Bronchial epithelial cell (primary cell): ENCODE data around the gene OSBPL3. TPM values are rescaled to one million over a fixed set of nuclear protein-coding genes. Genes with fewer than 3 reads are reported as not detected.

Source experiments
- DNase-seq: peaks from one replicate; pipeline ENCODE4 v3.0.0-alpha.2; 2010; ENCODE audit warnings: low read depth
- FAIRE-seq: peaks from 2 replicates; lab custom pipeline; 2011; peaks lifted over from hg19 to GRCh38; lab: Jason Lieb, UNC
- H3K27me3 ChIP-seq: 2 replicates; pipeline ENCODE4 v1.5.1; 2011; ENCODE audit warnings: low read length; ENCODE audit not compliant: control insufficient read depth, insufficient read depth
- H3K36me3 ChIP-seq: 2 replicates; pipeline ENCODE4 v1.5.1; 2011; ENCODE audit warnings: low read length; ENCODE audit not compliant: control insufficient read depth, insufficient read depth
- H3K4me3 ChIP-seq: 2 replicates; pipeline ENCODE4 v1.5.1; 2011; ENCODE audit warnings: mild to moderate bottlenecking, low read depth, low read length, control low read depth
- total RNA-seq: library from RNA; depleted of rRNA; stranded (reverse); fragments of >200 nt; gene quantifications from 2 replicates; pipeline ENCODE4 v1.2.1, GENCODE V29; 2014
- TF ChIP-seq, protein P1 (sequence below): IDR thresholded peaks from 2 replicates; pipeline ENCODE4 v1.5.1; 2011; ENCODE audit warnings: mild to moderate bottlenecking, moderate library complexity, low read length, control low read depth, inconsistent platforms; ENCODE audit not compliant: insufficient read depth, severe bottlenecking

The OSBPL3 gene
- total RNA-seq, 1 donor from 2014 or later = 25.0 TPM

DNA sequence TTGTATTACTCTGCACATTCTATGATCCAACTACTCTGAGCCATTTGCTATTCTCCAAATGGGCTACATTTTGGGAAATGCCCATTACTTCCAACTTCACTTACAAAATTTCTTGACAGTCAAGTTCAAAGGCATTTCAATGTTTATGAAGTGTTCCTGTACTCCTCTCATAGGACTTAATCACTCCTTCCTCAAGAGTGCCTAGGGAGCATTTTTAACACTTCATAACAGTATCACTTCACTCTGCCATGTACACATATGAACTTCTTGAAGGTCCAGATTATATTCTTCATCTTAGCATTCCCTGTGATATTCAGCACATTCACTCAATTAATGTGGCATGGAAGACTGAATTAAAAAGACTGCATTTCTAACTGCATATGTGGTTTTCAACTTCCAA is 21.6 kb downstream of the OSBPL3 start:
- TF ChIP-seq, protein P1, sequence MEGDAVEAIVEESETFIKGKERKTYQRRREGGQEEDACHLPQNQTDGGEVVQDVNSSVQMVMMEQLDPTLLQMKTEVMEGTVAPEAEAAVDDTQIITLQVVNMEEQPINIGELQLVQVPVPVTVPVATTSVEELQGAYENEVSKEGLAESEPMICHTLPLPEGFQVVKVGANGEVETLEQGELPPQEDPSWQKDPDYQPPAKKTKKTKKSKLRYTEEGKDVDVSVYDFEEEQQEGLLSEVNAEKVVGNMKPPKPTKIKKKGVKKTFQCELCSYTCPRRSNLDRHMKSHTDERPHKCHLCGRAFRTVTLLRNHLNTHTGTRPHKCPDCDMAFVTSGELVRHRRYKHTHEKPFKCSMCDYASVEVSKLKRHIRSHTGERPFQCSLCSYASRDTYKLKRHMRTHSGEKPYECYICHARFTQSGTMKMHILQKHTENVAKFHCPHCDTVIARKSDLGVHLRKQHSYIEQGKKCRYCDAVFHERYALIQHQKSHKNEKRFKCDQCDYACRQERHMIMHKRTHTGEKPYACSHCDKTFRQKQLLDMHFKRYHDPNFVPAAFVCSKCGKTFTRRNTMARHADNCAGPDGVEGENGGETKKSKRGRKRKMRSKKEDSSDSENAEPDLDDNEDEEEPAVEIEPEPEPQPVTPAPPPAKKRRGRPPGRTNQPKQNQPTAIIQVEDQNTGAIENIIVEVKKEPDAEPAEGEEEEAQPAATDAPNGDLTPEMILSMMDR = no peak
- H3K4me3 ChIP-seq = no peak overlapping the region
- DNase-seq (no peak), FAIRE-seq (no peak)
- H3K36me3 ChIP-seq = no peaks in the 10 kb centered on the region
- no peaks in the 10 kb centered on the region for H3K27me3 ChIP-seq

DNA sequence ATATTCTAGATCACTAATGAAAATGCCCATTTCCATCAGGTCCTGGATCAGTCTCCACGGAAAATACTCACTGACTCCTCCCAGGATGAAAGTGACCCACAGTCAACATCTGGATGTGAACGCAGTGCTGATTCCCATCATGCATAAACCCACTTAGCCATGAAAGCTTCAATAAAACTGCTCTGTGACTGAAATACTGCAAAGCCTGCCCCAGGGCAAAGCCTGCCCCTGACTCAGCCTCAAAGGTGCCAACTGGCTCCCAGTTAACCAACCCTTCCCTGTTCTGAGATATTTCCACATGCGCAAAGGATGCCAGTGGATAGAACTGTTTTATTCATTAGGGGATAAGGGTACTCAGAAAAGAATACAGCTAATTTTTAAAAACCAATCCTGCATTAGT is 24.0 kb downstream of the OSBPL3 start:
- DNase-seq = peak; percentile 67

DNA sequence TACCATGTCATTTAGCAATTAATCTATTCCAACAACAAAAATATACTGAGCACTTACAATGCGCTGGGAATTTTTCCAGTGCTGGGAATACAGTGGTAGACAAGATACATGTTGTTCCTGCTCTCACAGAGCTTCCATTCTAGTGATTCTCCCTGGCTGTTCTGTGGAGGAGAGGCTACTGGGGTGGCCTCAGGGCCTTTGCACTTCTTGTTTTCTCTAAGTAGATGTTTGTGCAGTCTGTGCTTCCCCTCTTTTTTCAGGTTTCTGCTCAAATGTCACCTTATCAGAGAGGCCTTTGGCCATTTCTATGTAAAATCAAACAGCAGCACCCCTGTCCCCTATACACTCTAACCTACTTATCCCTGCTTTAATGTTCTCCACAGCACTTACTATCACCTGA is 24.7 kb downstream of the OSBPL3 start:
- H3K36me3 ChIP-seq = no peaks in the 10 kb centered on the region
- TF ChIP-seq, protein P1 = no peak
- no peak overlapping the region for H3K4me3 ChIP-seq
- FAIRE-seq (no peak), DNase-seq (no peak)
- no peaks in the 10 kb centered on the region for H3K27me3 ChIP-seq

More for the DNA sequence above, 24.0 kb downstream of the OSBPL3 start:
- Histone ChIP-seq H3K27me3 (no peaks in the 10 kb centered on the region), H3K4me3 (no peak overlapping the region), H3K36me3 (no peaks in the 10 kb centered on the region)
- TF ChIP-seq, protein P1 = no peak
- FAIRE-seq = no peak

DNA sequence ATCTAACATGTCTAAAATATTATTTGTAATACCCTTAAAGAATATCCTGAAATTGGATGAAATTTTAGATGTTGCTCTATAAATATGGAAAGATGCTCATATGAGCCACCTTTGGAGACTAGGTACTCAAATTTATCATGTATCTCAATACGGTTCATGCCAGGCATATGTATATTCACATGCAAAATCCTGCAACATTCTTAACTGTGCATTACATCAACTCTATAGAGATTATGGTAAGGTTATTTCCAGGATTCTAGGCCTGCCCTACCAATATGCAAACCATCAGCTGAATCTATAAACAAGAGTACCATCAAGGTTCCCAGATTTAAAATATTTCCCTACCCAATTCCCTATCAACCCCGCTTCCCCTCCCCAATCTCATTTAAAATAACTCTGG is 27.5 kb downstream of the OSBPL3 start:
- Histone ChIP-seq H3K27me3 (no peaks in the 10 kb centered on the region), H3K4me3 (no peak overlapping the region), H3K36me3 (no peaks in the 10 kb centered on the region)
- TF ChIP-seq, protein P1 = no peak
- FAIRE-seq = no peak
- no peak for DNase-seq

DNA sequence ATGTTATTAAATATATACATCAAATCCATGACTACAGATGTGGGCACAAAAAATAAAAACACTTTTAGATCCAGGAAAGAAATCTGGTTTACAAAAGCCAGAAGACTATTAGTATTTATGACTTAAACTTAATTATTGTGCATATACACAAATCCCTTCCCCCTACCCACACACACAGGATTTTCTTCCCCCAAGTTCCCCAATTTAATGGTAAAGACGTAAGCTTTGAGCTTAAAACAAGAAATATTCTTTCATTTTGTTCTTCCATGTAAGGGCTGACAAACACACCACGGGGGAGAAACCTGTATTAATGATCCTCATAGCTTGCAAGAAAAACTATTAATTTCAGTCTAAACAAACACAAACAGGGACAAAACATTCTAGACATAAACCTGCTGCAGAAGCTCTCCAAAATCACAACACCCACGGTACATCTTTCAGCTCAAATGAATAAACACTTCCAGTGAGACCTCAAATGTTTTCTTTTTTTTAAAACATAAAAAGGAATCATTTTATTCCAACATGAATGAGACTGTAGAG is 28.5 kb downstream of the OSBPL3 start:
- H3K27me3 ChIP-seq = no peaks in the 10 kb centered on the region
- FAIRE-seq (no peak), DNase-seq (no peak)
- H3K36me3 ChIP-seq = no peaks in the 10 kb centered on the region
- TF ChIP-seq, protein P1 = no peak
- H3K4me3 ChIP-seq = no peak overlapping the region

DNA sequence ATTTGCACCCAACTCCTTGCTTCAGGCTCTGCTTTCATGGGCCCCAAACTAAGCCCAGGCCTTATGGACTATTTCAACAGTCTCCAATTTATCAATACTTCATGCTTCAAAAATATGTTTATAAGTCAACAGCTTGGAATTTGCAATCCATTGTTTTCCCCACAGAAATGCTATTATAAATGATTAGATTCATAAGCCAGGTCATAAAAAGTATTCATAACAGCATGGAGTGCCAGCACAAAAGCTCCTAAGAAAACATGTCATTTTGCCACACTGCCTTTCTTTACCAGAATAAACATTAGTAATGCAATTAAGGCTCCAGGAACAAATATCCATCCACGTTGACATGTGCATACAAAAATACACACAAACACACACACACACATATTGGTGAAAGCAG is 30.1 kb downstream of the OSBPL3 start:
- FAIRE-seq = no peak
- TF ChIP-seq, protein P1 = no peak
- Histone ChIP-seq H3K36me3 (no peaks in the 10 kb centered on the region), H3K4me3 (no peak overlapping the region), H3K27me3 (no peaks in the 10 kb centered on the region)
- no peak for DNase-seq
